ENCODE results near the gene VAMP2. TPM values are rescaled to one million over a fixed set of nuclear protein-coding genes. Genes with fewer than 3 reads are reported as not detected.

The VAMP2 gene
- total and polyA plus RNA-seq, 9 donors: 35.5 to 233 (median 118) TPM

GRCh38 chr17:8149419-8150193, 13.1 kb downstream of the VAMP2 start:
- DNase-seq: peak in 3 of 5 donors; percentile 31 to 53 (median 53)
- intact Hi-C loops (cut with DNase I): loop anchor here in 1 of 4 donors (10.0 kb wide), 1 partner anchor 305 kb away; no protein-coding TSS in a partner anchor
- H3K36me3 ChIP-seq: no peaks in the 10 kb centered on the region
- no peak for TF ChIP-seq POLR2A (IDR thresholded peaks at IDR 0.05)
- no peak for TF ChIP-seq EP300 (IDR thresholded peaks at IDR 0.05)
- no peak for TF ChIP-seq CTCF (IDR thresholded peaks at IDR 0.05)
- H3K9me3 ChIP-seq: no peaks in the 10 kb centered on the region
- no peaks in the 10 kb centered on the region for H3K27me3 ChIP-seq
- no peak overlapping the region for H3K4me3 ChIP-seq
- 88 to 93% (median 90%) methylated on average over 28 to 29 of the region's 29 CpGs for WGBS, 3 donors
- H3K27ac ChIP-seq: peak overlapping the region; percentile 94 to 96
- H3K4me1 ChIP-seq (ENCODE audit: insufficient read depth): peaks cover 12% of the 10 kb centered on the region

GRCh38 chr17:8148560-8148959, 14.2 kb downstream of the VAMP2 start:
- peak in 3 of 5 donors; percentile 16 to 48 (median 35) for DNase-seq
- no peak overlapping the region for H3K4me3 ChIP-seq
- no peaks in the 10 kb centered on the region for H3K9me3 ChIP-seq
- 87 to 88% (median 88%) methylated on average over 13 of the region's 13 CpGs for WGBS, 3 donors
- no peaks in the 10 kb centered on the region for H3K27me3 ChIP-seq
- peaks cover 12% of the 10 kb centered on the region for H3K4me1 ChIP-seq (ENCODE audit: insufficient read depth)
- H3K36me3 ChIP-seq: no peaks in the 10 kb centered on the region
- TF ChIP-seq CTCF (IDR thresholded peaks at IDR 0.05) (no peak), EP300 (IDR thresholded peaks at IDR 0.05) (no peak)
- intact Hi-C loops (cut with DNase I): no loop called here
- peak overlapping the region; percentile 26 to 69 for H3K27ac ChIP-seq

- WGBS, 3 donors: 87 to 90% (median 88%) methylated on average over 13 of the region's 13 CpGs
- Histone ChIP-seq H3K4me3 (no peak overlapping the region), H3K27ac (peak overlapping the region; percentile 26 to 69), H3K4me1 (ENCODE audit: insufficient read depth) (peaks cover 8% of the 10 kb centered on the region), H3K36me3 (no peaks in the 10 kb centered on the region), H3K9me3 (no peaks in the 10 kb centered on the region), H3K27me3 (no peaks in the 10 kb centered on the region)
- intact Hi-C loops (cut with DNase I): no loop called here
- no peak for TF ChIP-seq EP300 (IDR thresholded peaks at IDR 0.05)
- TF ChIP-seq CTCF (IDR thresholded peaks at IDR 0.05): no peak
- no peak for TF ChIP-seq POLR2A (IDR thresholded peaks at IDR 0.05)
- DNase-seq: peak in 4 of 5 donors; percentile 15 to 40 (median 34)
Observed at GRCh38 chr17:8147805-8148404, 14.8 kb downstream of the VAMP2 start.

GRCh38 chr17:8147141-8147804, 15.5 kb downstream of the VAMP2 start:
- TF ChIP-seq CTCF (IDR thresholded peaks at IDR 0.05) (no peak), POLR2A (IDR thresholded peaks at IDR 0.05) (no peak), EP300 (IDR thresholded peaks at IDR 0.05) (no peak)

More at GRCh38 chr17:8147141-8147804, 15.5 kb downstream of the VAMP2 start:
- Histone ChIP-seq H3K27me3 (no peaks in the 10 kb centered on the region), H3K9me3 (no peaks in the 10 kb centered on the region), H3K27ac (peak overlapping the region; percentile 32 to 69), H3K4me1 (ENCODE audit: insufficient read depth) (peaks cover 4% of the 10 kb centered on the region), H3K36me3 (no peaks in the 10 kb centered on the region), H3K4me3 (no peak overlapping the region)
- DNase-seq: peak in 3 of 5 donors; percentile 23 to 55 (median 38)
- intact Hi-C loops (cut with DNase I): no loop called here
- WGBS, 3 donors: 81 to 85% (median 82%) methylated on average over 26 of the region's 26 CpGs

All from ovary (tissue), 9 donors.